HEK293 (cell line): ENCODE data around the gene PRPS2.

Experiments used
- CTCF ChIA-PET: fragments of 350-600 bp; formaldehyde crosslinking; extraction: SDS; loops from one replicate; lab custom pipeline; 2021; ENCODE audit warnings: antibody characterized with exemption; lab: Yijun Ruan, JAX
- POLR2A ChIA-PET: fragments of 300-600 bp; formaldehyde crosslinking; extraction: SDS; loops from one replicate; lab custom pipeline; 2020; ENCODE audit warnings: antibody characterized with exemption, inconsistent platforms; lab: Yijun Ruan, JAX
- H3K27ac ChIP-seq: fragments of 200-500 bp; sonication (Bioruptor generic); 2 replicates; pipeline ENCODE4 v1.5.1; 2014; ENCODE audit warnings: low read depth, low read length, control low read depth, inconsistent platforms; ENCODE audit errors: extremely low read depth
- H3K36me3 ChIP-seq, 2 experiments: fragments of 200-500 bp in 1 of 2; sonication (Bioruptor generic) in 1 of 2; 1 replicate in 1 of 2; 2 replicates in 1 of 2; pipeline ENCODE4 v1.5.1; 2014 to 2017; ENCODE audit warnings: inconsistent platforms in 2 of 2, low read length in 2 of 2; ENCODE audit not compliant: control insufficient read depth in 2 of 2, insufficient read depth in 1 of 2
- H3K4me1 ChIP-seq: fragments of 200-500 bp; sonication (Bioruptor generic); 2 replicates; pipeline ENCODE4 v1.5.1; 2014; ENCODE audit warnings: mild to moderate bottlenecking, low read length, inconsistent platforms; ENCODE audit not compliant: control insufficient read depth, insufficient read depth
- H3K4me3 ChIP-seq: 2 replicates; pipeline ENCODE4 v1.5.1; 2011; ENCODE audit warnings: low read depth, mild to moderate bottlenecking, control low read depth, low read length, moderate library complexity
- H3K9me3 ChIP-seq: fragments of 200-500 bp; sonication (Bioruptor generic); 2 replicates; pipeline ENCODE4 v1.5.1; 2014; ENCODE audit warnings: low read depth, low read length, inconsistent platforms; ENCODE audit not compliant: control insufficient read depth, insufficient read depth
- EGR2 ChIP-seq: fragments of 450-650 bp; formaldehyde crosslinking; IDR thresholded peaks from 2 replicates; pipeline ENCODE4 v1.5.1; 2016; ENCODE audit warnings: low read depth, missing biosample characterization, missing genetic modification characterization
- ELK4 ChIP-seq: IDR thresholded peaks from 2 replicates; pipeline ENCODE4 v1.6.1; 2011; ENCODE audit warnings: mild to moderate bottlenecking, low read depth, low read length, borderline replicate concordance
- FEZF1 ChIP-seq: fragments of 450-650 bp; formaldehyde crosslinking; IDR thresholded peaks from 2 replicates; pipeline ENCODE4 v1.5.1; 2016; ENCODE audit warnings: missing biosample characterization, missing genetic modification characterization
- GLI2 ChIP-seq: fragments of 450-650 bp; formaldehyde crosslinking; IDR thresholded peaks from 2 replicates; pipeline ENCODE4; 2017; ENCODE audit warnings: missing biosample characterization, missing genetic modification characterization, low read depth, borderline replicate concordance
- GLI4 ChIP-seq: fragments of 450-650 bp; formaldehyde crosslinking; IDR thresholded peaks from 2 replicates; pipeline ENCODE4 v1.5.1; 2016; ENCODE audit warnings: missing biosample characterization, missing genetic modification characterization
- OSR2 ChIP-seq: fragments of 450-650 bp; formaldehyde crosslinking; IDR thresholded peaks from 2 replicates; pipeline ENCODE4 v1.5.1; 2016; ENCODE audit warnings: missing biosample characterization, missing genetic modification characterization
- PRDM1 ChIP-seq: fragments of 450-650 bp; formaldehyde crosslinking; IDR thresholded peaks from 2 replicates; pipeline ENCODE4; 2016; ENCODE audit warnings: missing biosample characterization, missing genetic modification characterization
- ZBTB21 ChIP-seq: fragments of 450-650 bp; formaldehyde crosslinking; IDR thresholded peaks from 2 replicates; pipeline ENCODE4 v1.5.1; 2017; ENCODE audit warnings: missing biosample characterization, missing genetic modification characterization
- ZEB2 ChIP-seq: fragments of 450-650 bp; formaldehyde crosslinking; IDR thresholded peaks from 2 replicates; pipeline ENCODE4 v1.5.1; 2016; ENCODE audit warnings: missing biosample characterization, missing genetic modification characterization
- ZFP69B ChIP-seq: fragments of 450-650 bp; formaldehyde crosslinking; IDR thresholded peaks from 2 replicates; pipeline ENCODE4 v1.5.1; 2016; ENCODE audit warnings: missing biosample characterization, missing genetic modification characterization
- ZIC2 ChIP-seq: fragments of 450-650 bp; formaldehyde crosslinking; IDR thresholded peaks from 2 replicates; pipeline ENCODE4 v1.5.1; 2016; ENCODE audit warnings: missing biosample characterization, missing genetic modification characterization
- ZNF121 ChIP-seq: fragments of 450-650 bp; formaldehyde crosslinking; IDR thresholded peaks from 2 replicates; pipeline ENCODE4 v1.5.1; 2016; ENCODE audit warnings: missing biosample characterization, missing genetic modification characterization
- ZNF133 ChIP-seq: fragments of 450-650 bp; formaldehyde crosslinking; IDR thresholded peaks from 2 replicates; pipeline ENCODE4 v1.5.1; 2016; ENCODE audit warnings: missing biosample characterization, missing genetic modification characterization
- ZNF514 ChIP-seq: fragments of 450-650 bp; formaldehyde crosslinking; IDR thresholded peaks from 2 replicates; pipeline ENCODE4 v1.5.1; 2016; ENCODE audit warnings: missing biosample characterization, missing genetic modification characterization
- ZNF561 ChIP-seq: fragments of 450-650 bp; IDR thresholded peaks from 2 replicates; pipeline ENCODE4 v1.5.1; 2018; ENCODE audit warnings: missing biosample characterization, missing genetic modification characterization, borderline replicate concordance
- ZNF596 ChIP-seq: fragments of 450-650 bp; IDR thresholded peaks from 2 replicates; pipeline ENCODE4 v1.5.0; 2018; ENCODE audit warnings: missing biosample characterization, mild to moderate bottlenecking, missing genetic modification characterization, moderate library complexity
- ZNF629 ChIP-seq: fragments of 450-650 bp; formaldehyde crosslinking; IDR thresholded peaks from 2 replicates; pipeline ENCODE4 v1.5.1; 2017; ENCODE audit warnings: missing biosample characterization, missing genetic modification characterization
- ZNF837 ChIP-seq: fragments of 450-650 bp; formaldehyde crosslinking; IDR thresholded peaks from 2 replicates; pipeline ENCODE4 v1.5.1; 2016; ENCODE audit warnings: missing biosample characterization, missing genetic modification characterization
- ZXDB ChIP-seq: fragments of 450-650 bp; formaldehyde crosslinking; IDR thresholded peaks from 2 replicates; pipeline ENCODE4 v1.5.1; 2016; ENCODE audit warnings: missing biosample characterization, missing genetic modification characterization
- TF ChIP-seq, protein P1 (sequence below): fragments of 450-650 bp; formaldehyde crosslinking; IDR thresholded peaks from 2 replicates; pipeline ENCODE4 v1.5.1; 2016; ENCODE audit warnings: missing biosample characterization, missing genetic modification characterization

Gene PRPS2

DNA sequence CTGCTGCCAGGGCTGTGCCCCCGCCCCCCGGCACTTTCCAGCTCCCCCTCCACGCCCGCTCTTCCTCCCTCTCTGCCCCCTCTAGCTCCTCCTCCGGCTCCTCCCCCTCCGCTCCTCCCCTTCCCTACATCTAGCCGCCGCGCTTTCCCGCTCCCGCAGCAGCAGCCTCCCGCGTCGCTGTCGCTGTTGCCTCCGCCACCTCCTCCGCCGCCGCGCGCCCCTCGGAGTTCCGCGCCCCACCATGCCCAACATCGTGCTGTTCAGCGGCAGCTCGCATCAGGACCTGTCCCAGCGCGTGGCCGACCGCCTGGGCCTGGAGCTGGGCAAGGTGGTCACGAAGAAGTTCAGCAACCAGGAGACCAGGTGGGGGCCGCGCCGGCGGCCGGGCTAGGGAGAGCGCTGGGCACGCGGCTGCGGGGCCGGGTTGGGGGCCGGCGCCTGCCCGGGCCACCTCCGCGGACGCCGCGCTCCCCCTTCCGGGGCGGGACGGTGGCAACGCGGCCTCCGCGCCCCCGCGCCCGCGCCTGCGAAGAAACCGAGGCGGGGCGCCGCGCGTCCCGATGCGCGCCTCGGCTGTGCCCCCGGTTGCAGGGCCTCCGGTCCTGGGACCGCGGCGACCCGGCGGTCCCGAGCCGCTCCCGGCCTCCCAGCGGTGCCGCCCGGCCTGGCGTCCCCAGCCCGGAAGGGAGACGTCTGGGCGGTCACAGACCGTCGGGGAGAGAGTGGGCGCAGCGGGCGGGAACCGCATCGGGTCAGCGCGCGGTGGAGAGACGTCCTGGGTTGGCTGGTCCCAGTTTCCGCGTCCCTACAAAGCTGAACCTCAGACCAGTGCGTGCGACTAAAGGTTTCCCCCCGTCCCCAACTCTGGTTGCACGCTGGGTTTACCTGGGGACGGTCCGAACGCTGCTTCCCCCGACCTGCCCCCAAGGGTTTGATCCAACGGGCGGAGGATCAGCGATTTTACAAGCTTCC lies at the start of gene PRPS2 (continued):
- TF ChIP-seq ZNF561 (tag by site-specific recombination): no peak

DNA sequence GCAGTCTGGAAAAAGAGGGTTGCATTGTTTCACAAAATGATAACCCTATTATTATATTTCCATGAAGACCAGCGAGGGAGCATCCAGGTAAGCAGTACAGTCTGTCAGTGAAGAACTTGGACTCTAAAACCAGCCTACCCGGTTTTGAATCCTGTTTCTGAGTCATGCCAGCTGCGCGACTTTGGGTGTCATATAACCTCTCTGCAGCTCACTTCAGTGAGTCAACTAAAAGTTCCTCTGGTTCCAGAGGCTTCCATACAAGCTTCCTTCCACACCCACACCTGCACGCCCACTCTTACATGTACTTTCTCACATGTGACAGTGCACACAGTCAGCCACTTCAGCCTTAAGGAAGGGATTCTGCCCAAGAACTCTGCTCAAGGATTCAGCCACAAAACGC lies 49.8 kb upstream of the PRPS2 start:
- Histone ChIP-seq H3K36me3 (no peaks in the 10 kb centered on the region), H3K4me1 (no peaks in the 10 kb centered on the region), H3K4me3 (no peak overlapping the region), H3K27ac (no peak overlapping the region), H3K9me3 (no peaks in the 10 kb centered on the region; the same call in 1 of the 2 replicates)
- ChIA-PET CTCF (interaction anchor here (0.7 kb wide), 1 partner anchor 1009 kb away, joined by 3 read pairs; no protein-coding TSS in a partner anchor), POLR2A (no interaction called here)
- TF ChIP-seq PRDM1 (no peak), ZNF514 (tag by site-specific recombination) (no peak), ELK4 (no peak), ZNF629 (tag by site-specific recombination) (no peak), ZNF121 (tag by site-specific recombination) (no peak), GLI2 (tag by site-specific recombination) (no peak), ZEB2 (tag by site-specific recombination) (no peak), ZFP69B (tag by site-specific recombination) (no peak), ZNF837 (tag by site-specific recombination) (no peak), OSR2 (tag by site-specific recombination) (no peak), GLI4 (no peak), ZBTB21 (tag by site-specific recombination) (no peak)

GRCh38 chrX:12747433-12747832 lies 43.8 kb upstream of the PRPS2 start:
- Histone ChIP-seq H3K9me3 (no peaks in the 10 kb centered on the region; the same call in 1 of the 2 replicates), H3K36me3 (no peaks in the 10 kb centered on the region), H3K4me3 (no peak overlapping the region), H3K27ac (no peak overlapping the region), H3K4me1 (no peaks in the 10 kb centered on the region)
- POLR2A ChIA-PET: no interaction called here
- no peak for TF ChIP-seq ZXDB (tag by site-specific recombination)
- TF ChIP-seq ZNF596 (tag by site-specific recombination): no peak
- no peak for TF ChIP-seq ZNF133 (tag by site-specific recombination)
- TF ChIP-seq, protein P1, sequence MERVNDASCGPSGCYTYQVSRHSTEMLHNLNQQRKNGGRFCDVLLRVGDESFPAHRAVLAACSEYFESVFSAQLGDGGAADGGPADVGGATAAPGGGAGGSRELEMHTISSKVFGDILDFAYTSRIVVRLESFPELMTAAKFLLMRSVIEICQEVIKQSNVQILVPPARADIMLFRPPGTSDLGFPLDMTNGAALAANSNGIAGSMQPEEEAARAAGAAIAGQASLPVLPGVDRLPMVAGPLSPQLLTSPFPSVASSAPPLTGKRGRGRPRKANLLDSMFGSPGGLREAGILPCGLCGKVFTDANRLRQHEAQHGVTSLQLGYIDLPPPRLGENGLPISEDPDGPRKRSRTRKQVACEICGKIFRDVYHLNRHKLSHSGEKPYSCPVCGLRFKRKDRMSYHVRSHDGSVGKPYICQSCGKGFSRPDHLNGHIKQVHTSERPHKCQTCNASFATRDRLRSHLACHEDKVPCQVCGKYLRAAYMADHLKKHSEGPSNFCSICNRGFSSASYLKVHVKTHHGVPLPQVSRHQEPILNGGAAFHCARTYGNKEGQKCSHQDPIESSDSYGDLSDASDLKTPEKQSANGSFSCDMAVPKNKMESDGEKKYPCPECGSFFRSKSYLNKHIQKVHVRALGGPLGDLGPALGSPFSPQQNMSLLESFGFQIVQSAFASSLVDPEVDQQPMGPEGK (tag by site-specific recombination): no peak
- TF ChIP-seq FEZF1 (tag by site-specific recombination): no peak
- TF ChIP-seq EGR2 (tag by site-specific recombination): no peak
- no peak for TF ChIP-seq ZIC2 (tag by site-specific recombination)
- CTCF ChIA-PET: interaction anchor here (0.5 to 2.3 kb wide), 2 partner anchors 21 to 24 kb away, joined by 3 to 12 read pairs; no protein-coding TSS in a partner anchor
